NCI-H2227 treated with DMSO at 0.1 percent for 48 hours (cell line): ENCODE data around the gene PHF20.
"Not testable (repeated sequence)": the region's sequence is repeated elsewhere in the genome, so short reads cannot be mapped to it uniquely, and the experiment has no call there.

Experiments used
- DNase-seq: peaks from one replicate; lab custom pipeline; 2025; lab: John Stamatoyannopoulos, UW

Gene PHF20

DNA sequence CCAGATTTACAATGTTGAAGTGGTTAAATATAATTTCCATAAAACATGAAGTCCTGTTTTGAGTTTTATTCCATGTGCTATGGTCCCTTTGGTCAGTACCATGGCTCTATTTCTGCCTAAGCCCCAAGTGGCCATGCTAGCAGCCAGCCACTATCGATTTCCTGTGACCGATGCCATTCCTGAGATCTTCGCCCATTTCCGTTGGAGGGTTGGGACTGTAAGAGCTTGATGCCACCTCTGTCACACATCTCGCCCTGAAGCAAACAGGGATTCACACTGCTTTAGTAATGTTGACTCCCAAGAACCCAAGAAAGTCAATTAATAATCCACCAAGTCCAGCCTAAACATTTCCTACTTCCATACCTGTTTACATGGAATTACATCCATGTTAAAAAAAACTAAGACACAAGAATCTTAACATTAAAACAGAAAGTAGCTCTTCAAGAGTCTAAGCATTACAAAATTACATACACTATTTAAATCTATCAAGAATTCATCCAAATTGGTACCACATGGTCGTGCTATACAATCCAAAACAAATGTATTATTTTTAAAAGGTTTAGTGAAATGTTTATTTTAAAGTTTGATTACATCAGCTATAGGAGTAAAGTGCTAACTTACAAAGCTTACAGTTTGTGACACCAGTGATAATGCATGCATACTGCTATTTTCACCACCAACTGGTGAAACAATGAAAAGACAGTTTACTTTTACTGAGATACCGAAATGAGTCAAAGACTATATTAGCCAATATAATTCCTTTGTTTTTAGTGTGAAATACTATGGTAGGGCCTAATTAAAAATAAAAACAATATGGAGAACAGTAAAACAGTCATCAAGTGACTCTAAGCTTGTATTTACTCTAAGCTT is 32.3 kb upstream of the PHF20 start:
- no peak for DNase-seq

DNA sequence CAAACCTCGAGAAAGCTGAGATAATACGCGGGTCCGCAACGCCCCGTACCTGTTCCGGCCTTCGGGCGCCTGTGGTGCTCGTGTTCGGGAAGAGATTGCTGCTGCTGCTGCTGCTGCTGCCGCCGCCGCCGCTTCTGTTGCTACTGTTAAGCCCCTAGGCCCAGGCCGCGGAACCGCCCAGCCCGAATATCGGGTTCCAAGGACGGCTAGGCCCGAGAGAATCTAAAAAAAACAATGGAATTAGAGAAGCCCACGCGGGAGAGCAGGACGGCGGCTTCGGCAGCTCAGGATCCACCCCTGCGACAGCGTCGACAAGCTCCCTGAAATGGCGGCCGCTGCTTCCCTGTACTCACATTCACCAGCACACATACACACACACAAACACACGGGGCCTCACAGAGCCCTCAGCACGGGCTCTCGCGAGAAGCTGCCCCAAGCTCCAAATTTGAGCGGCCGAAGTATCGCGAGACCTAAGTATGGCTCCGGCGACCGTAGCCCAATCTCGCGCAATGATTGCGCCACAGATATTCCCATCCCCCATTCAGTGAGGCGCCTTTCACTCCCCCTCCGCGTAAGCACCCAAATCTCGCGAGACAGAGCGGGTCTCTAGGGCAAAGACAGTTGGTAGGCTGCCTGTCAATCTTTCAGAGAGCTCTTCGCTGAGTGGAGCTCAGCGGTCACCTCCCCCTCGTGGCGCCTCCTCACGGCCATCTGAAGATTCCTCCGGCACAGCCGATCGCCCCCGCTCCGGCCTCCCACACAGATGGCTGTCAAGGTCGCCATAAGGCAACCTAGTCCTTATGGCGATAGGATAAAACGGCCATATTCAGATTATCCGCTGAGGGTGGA is 29.7 kb upstream of the PHF20 start, which contains the start of gene RBM39:
TSS of gene RBM39 (minus strand) at position 369 of the 849 bp plus-strand sequence. CDS start 1,386 bp downstream, outside the sequence.
- DNase-seq, result peak; percentile 100

DNA sequence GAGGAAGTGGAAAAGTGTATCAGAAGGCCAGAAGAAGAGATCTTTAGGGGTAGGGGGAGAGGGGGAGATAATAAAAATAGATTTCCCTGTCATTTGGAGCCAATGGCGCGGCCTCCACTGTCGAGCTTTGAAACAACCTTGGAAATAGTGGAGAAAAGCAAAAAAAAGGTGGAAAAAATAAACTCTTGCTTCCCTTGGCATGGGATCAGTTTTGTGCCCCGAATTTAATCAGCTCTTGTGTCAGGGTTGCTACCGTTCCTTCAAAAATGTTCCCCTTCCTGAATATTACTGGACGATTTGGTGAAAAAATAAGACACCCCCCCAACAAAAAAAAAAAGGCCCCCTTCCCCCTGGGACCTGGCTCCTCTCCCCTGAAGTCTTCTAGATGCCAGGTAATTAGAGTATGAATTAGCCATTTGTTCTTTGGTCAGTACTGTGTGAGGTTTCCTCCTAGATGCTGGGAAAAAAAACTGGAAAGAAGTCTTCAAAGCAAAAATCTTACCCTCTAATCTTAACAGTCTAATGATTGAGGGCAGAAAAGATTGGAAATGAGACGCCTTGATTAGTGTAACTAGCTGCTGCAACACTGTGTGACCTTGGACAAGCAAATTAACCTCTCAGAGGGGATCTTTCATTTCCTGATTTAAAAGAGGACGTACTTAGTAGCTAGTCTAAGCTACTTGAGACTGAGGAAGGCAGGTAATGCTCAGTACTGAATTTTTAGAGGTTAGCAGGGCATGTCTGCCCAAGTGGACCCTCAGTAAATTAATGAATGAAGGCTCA is 28.9 kb upstream of the PHF20 start:
- peak; percentile 41 for DNase-seq

DNA sequence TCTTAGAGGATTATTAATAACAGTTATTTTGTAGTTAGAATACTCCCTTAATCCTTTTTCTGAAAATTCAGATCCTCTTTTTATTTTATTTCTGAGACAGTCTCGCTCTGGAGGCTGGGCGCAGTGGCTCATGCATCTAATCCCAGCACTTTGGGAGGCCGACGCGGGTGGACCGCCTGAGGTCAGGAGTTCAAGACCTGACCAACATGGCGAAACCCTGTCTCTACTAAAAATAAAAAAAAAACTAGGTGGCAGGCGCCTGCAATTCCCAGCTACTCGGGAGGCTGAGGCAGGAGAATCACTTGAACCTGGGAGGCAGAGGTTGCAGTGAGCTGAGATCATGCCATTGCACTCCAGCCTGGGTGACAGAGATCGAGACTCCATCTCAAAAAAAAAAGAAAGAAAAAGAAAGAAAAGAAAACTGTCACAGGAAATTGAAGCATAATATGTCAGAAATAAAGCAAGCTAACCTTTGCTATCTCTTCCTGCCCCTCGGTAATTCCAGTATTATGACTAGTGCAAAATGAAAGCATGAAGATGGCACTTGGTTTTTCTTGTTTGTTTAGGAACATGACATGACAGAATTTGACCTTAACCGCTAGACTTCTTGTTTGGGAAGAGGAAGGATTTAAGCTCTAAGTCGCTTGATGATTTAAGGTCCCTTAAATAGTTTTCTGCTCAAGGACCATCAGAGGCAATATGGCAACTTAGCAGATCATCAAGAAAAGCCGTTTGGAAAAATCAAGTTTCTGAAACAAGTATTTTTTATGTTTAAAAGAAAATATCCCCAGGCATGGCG is 27.9 kb upstream of the PHF20 start:
- DNase-seq, result peak; percentile 16

GRCh38 chr20:35744492-35744841 is 27.3 kb upstream of the PHF20 start:
- not testable (repeated sequence) for DNase-seq

DNA sequence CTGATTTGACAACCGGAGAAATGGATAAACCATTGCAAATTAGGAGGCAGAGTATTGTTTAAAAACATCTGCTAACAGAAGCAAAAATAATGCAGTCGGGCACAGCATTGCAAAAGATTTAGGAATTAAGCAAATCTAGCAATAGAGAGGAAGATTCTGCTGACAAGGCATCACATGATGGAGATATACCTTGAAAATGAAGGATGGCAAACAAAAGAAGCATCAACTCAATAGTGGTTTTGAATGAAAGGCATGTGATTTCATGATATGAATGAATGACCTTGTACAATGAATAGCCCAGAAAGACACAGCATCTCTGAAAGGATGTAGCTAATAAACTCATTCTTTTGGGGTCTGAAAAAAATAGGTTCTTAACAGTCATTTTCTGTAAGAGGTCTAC is 21.2 kb upstream of the PHF20 start:
- no peak for DNase-seq

DNA sequence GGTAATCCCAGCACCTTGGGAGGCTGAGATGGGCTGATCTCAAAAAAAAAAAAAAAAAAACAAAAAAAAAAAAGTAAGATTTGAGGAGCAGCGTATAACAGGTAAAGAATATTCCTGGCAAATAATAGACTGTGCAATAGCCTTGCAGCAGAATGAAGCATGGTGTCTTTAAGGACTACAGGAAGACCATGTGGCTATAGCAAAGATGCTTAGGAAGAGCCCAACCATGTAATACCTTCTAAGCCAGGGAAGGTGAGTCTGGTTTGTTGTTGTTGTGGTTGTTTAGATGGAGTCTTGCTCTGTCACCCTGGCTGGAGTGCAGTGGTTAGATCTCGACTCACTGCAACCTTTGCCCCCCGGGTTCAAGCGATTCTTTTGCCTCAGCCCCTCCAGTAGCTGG is 15.4 kb upstream of the PHF20 start:
- no peak for DNase-seq

- DNase-seq, result no peak
These were observed 14.6 kb upstream of the PHF20 start for GRCh38 chr20:35757098-35757705.

- not testable (repeated sequence) for DNase-seq
These were observed 10.3 kb upstream of the PHF20 start for GRCh38 chr20:35761548-35761947.

DNA sequence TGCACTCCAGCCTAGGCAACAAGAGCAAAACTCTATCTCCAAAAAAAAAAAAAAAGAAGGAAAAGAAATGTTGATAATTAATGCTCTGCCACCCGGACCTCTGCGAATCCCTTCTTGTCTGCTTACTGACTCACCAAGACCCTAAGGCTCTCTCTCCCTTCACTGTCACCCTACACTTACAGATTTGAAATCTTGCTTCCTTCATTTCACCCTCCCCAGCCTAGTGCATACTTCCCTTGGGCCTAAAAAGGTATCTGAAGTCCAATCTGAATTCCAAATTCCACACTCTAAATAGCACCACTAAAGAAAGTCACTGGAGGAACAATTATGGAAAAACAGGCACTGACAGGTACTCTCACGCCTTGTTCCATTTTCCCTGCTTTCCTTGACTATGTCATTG is 9.4 kb upstream of the PHF20 start:
- DNase-seq, result no peak

DNA sequence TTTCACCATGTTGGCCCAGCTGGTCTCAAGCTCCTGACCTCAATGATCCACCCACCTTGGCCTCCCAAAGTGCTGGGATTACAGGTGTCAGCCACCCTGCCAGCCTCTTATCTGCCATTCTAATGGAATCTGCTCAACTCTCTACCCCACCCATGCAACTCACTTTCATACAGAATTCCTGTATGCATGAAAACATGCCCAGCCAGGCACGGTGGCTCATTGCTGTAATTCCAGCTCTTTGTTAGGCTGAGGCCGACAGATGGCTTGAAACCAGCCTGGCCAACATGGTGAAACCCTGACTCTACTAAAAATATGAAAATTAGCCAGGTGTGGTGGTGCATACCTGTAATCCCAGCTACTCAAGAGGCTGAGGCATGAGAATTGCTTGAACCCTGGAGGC is 6.9 kb upstream of the PHF20 start:
- DNase-seq, result not testable (repeated sequence)

GRCh38 chr20:35766843-35767242 is 5.0 kb upstream of the PHF20 start:
- no peak for DNase-seq

DNA sequence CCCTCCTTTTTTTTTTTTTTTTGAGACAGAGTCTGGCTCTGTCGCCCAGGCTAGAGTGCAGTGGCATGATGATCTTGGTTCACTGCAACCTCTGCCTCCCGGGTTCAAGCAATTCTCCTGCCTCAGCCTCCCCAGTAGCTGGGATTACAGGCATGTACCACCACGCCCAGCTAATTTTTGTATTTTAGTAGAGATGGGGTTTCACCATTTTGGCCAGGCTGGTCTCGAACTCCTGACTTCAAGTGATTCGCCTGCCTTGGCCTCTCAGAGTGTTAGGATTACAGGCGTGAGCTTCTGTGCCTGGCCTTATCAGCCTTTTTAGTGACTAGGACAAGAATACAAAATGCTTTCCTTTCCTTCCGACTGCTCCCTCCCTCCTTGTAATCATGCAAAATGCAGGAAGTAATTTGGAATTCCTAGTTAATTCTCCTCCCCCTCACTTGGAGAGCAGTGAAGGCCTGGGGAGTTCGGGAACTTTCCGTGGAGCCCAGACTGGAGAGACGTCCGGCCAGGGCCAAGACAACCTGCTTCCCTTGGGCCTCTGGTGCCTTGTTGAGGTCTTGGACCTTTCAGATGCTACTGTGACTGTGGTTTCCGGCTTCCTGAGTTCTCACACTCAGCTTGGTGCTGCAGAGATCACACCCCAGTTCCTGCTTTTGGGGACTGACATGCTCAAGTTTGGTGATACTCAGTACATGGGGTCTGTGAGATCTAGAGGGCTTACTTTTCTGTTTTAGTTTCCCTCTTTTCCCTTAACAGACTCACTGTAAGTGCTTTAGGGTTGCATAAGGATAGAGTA is 3.9 kb upstream of the PHF20 start:
- no peak for DNase-seq

- DNase-seq, result peak; percentile 77
These were observed 2.8 kb upstream of the PHF20 start for GRCh38 chr20:35768731-35769664.

DNA sequence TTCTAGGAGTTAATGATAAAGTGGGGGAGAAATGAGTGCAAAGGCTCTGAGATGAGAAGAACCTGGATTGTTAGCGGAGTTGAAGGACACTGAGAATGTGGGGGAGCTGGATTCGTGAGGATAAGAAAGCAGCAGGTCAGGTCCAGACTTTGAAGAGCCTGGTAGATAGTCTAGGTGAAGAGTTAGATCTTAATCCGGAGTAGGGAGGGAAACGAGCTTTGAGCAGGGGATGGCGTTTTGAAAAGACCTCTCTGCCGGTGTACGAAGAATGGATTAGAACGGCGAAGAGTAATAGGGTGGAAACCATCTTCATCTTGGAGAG is 487 bp upstream of the PHF20 start:
- DNase-seq, result no peak

GRCh38 chr20:35772563-35773058 is 796 bp downstream of the PHF20 start:
- no peak for DNase-seq

GRCh38 chr20:35773154-35773751 is 1.4 kb downstream of the PHF20 start:
- DNase-seq, result peak; percentile 24

- peak; percentile 5 for DNase-seq
These were observed 2.6 kb downstream of the PHF20 start for GRCh38 chr20:35774391-35774790.
